GM19372 (cell line): ENCODE measurements around the gene NINJ2.

Source experiments
- ATAC-seq: cut with Tn5 transposase; IDR thresholded peaks from one replicate; pipeline ENCODE4 v1.9.1; 2021; ENCODE audit warnings: mild to moderate bottlenecking, low read depth, moderate library complexity; ENCODE audit not compliant: unreplicated experiment

Gene NINJ2

DNA sequence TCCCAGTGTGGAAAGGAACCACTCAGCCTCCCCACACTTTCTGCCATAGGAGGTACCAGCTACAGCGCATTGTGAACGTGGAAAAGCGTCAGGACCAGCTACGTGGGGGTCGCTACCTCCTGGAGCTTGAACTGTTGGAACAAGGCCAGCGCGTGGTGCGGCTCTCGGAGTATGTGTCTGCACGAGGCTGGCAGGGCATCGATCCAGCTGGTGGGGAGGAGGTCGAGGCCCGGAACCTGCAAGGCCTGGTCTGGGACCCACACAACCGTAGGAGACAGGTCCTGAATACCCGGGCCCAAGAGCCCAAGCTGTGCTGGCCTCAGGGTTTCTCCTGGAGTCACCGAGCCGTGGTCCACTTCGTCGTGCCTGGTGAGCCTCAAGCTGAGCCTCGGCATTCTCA lies 106.7 kb downstream of the NINJ2 start:
- no peak for ATAC-seq

DNA sequence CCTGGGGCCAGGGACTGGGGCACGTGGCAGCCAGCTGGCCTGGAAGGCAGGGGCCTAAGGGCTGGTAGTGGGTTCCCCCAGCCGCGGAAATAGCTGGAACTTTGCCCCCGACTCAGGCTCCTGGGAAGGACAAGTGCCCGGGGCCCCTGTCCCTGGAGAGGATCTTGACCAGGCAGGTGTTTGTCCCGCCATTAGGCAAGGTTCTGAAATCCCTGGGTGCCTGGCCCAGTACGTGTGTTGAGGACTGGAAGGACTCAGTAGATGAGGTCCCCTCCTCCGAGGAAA lies 109.3 kb downstream of the NINJ2 start:
- ATAC-seq, result no peak

DNA sequence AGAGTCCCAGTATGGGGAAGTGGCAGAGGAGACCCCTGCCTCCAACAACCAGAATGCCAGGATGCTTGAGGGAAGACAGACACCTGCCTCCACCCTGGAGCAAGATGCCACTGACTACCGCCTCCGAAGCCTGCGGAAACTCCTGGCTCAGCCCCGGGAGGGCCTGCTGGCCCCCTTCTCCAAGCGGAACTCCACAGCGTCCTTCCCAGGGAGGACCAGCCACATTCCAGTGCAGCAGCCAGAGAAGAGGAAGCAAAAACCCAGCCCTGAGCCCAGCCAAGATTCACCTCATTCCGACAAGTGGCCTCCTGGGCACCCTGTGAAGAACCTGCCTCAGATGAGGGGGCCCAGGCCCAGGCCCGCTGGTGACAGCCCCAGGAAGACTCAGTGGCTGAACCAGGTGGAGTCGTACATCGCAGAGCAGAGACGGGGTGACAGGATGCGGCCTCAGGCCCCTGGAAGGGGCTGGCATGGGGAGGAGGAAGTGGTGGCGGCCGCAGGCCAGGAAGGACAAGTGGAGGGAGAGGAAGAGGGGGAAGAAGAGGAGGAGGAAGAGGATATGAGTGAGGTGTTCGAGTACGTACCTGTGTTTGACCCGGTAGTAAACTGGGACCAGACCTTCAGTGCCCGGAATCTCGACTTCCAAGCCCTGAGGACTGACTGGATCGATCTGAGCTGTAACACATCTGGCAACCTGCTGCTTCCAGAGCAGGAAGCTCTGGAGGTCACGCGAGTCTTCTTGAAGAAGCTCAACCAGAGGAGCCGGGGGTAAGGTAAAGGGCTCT lies 109.8 kb downstream of the NINJ2 start:
- no peak for ATAC-seq

DNA sequence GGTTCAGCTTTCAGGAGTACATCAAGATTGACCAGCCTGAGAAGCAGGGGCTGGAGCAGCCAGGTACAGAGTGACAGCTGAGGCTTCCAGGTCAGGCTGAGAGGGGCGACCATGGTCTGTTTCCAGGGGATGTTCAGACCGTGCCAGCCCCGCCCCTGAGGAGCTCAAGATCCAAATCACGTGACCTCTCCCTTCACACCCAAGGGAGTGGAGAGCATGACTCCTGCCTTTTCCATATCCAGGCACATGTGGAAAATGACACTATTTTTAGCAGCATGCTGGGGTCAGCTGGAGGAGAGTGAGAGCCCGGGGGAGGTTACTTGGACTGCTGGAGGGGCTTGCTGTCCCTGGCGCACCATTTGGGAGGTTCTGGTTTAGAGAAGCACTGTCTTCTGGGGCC lies 110.8 kb downstream of the NINJ2 start:
- ATAC-seq, result no peak

DNA sequence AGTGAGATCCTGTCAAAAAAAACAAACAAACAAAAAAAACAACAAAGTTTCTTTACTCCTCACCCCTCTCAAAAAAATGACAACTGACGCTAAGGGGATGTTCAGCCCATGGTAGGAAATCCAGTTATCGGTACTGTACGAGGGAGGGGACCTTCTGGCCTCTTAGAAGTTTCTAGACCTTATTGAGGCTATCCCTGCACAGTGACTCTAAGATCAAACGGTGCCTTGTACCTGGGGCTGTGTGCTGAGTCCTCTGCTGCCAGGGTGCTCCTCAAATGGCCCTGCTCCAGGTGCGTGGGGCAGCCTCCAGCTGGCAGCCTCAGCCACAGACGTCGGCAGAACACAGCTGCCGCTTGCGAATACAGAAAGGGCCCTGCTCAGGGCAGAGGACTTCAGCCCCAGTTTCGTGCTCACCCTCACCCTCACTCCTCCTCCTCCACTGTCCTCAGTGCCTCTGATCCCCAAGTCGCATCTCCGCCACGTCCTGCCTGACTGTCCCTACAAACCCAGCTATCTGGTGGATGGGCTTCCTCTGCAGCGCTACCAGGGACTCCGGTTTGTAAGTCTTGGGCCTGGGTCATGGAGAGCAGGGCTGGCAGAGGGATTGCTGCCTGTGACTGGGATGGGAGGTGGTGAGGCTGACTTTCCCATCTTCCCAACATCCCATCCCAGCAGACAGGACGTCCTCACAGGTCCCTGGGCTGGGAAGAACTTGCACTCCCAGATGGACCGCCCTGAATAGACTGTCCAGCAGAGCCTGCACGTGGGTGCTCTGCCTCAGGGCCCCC lies 112.6 kb downstream of the NINJ2 start:
- ATAC-seq, result no peak

GRCh38 chr12:549476-550082 lies 113.7 kb downstream of the NINJ2 start:
- ATAC-seq, result no peak

GRCh38 chr12:547883-548470 lies 115.3 kb downstream of the NINJ2 start:
- no peak for ATAC-seq

- ATAC-seq, result no peak
Observed at GRCh38 chr12:546920-547845, 116.1 kb downstream of the NINJ2 start.

DNA sequence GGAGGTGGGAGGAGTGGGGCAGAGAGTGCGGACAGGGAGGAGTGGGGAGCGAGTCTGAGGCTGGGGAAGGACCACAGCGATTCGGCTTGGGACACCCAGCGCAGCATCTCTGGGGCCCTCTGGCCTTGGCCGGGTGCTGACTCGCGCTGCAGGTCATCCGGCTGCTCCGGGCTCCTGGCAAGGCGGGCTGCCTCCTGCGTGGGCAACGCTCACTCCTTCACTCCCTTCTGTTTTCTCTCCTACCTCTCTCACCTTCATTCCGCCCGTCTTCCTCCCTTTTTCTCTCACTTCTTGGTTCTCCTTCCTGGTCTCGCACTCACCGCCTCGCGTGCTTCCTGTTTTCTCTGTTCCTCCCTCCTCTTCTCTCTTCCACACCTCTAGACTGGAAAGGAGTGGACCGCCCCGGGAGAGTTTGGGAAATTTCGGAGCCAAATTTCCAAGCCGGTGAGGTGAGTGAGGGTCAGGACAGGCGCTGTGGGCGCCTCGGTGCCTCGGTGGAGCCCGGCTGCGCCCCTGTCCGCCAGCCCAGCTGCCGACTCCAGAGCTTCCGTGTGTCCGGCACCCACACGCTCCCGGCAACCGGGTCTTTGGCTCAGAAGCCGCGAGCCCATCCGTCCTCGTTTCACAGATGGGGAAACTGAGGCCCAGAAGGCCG lies 116.9 kb downstream of the NINJ2 start:
- no peak for ATAC-seq

GRCh38 chr12:545835-546234 lies 117.4 kb downstream of the NINJ2 start:
- ATAC-seq, result no peak

GRCh38 chr12:544941-545635 lies 118.2 kb downstream of the NINJ2 start:
- ATAC-seq, result no peak

DNA sequence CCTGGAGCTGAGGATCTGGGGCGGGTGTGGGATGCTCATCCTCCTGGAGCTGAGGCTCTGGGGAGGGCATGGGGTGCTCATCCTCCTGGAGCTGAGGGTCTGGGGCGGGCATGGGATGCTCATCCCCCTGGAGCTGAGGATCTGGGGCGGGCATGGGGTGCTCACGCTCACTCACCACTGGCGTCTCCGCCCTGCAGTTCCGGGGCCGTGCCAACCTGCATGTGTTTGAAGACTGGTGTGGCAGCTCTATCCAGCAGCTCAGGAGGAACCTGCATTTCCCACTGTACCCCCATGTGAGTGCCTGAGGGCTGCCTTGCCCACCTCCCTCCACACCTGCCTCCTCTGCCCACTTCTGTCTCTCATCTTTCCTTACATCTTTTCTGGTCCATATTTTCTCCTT lies 119.1 kb downstream of the NINJ2 start:
- no peak for ATAC-seq

DNA sequence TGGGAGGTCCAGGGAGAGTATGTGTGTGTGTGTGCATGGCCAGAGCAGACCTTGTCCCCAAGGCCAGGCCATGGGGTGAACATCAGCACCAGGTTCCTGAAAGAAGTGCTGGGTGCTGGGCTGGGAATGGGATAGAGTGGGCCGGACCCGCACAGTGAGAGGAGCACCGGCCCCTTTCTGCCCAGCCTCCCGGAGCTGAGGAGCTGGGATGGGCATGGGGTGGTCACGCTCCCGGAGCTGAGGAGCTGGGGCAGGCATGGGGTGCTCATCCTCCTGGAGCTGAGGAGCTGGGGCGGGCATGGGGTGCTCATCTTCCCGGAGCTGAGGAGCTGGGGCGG lies 120.2 kb downstream of the NINJ2 start:
- no peak for ATAC-seq

DNA sequence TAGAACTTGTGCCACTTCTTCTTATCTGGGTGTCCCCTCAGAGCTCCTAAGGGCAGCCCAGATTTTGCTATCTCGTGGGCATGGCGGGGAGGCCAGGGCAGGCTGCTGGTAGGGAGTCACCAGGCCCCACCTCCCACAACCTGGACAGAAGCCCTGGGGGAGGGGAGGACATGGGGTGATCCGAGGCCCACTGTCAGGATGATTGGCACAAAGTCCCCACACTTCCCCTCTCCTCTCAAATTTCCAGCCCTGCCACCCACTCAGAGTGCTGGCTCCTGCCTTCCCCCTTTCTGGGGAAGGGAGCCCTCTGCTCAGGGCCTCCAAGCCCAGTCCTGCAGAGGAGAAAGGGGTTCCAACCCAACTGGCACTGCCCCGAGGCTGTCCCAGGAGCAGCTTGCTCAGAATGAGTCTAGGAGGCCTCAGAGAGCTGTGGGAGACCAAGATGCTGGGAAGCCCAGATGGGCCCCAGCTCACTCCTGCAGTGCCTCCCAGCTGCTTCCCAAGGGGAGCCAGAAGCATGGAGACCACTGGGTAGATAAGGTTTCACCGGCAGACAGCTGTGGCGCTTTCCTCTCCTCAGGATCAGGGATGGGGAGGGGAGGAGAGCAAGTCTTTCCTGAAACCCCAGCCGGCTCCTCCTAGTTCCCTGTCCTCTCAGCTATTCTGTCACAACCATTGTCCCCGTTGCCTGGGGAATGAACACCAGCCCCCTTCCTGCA lies 120.7 kb downstream of the NINJ2 start:
- no peak for ATAC-seq

DNA sequence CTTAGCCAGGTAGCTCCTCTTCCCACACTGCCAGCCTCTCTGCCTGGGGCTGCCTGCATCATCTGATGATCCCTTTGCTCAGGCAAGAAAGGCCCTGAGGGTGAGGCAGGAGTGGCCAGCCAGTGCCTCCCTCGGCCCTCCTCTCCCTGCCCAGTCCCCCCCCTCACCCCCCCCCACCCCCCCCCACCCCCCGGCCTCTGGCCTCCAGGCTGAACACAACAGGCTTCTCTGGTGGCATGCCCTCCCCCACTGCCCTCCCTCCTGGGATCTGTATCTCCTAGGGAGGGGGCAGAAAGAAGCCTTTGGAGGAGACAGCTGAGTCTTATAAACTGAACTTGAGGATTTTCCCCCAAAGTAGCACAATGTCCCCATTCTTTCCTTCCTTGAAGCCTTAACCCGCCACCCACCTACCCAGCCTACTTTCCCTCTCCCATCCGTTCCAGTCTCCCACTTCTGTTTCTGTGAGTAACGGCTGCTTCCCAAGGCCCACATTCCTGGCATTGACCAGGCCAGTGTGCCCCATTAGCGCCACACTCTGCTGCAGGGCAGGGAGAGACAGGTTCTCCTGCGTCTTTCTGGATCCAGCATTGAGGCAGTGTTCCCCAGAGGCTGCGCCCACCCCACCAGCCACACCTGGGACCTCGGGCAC lies 121.4 kb downstream of the NINJ2 start:
- ATAC-seq, result no peak

DNA sequence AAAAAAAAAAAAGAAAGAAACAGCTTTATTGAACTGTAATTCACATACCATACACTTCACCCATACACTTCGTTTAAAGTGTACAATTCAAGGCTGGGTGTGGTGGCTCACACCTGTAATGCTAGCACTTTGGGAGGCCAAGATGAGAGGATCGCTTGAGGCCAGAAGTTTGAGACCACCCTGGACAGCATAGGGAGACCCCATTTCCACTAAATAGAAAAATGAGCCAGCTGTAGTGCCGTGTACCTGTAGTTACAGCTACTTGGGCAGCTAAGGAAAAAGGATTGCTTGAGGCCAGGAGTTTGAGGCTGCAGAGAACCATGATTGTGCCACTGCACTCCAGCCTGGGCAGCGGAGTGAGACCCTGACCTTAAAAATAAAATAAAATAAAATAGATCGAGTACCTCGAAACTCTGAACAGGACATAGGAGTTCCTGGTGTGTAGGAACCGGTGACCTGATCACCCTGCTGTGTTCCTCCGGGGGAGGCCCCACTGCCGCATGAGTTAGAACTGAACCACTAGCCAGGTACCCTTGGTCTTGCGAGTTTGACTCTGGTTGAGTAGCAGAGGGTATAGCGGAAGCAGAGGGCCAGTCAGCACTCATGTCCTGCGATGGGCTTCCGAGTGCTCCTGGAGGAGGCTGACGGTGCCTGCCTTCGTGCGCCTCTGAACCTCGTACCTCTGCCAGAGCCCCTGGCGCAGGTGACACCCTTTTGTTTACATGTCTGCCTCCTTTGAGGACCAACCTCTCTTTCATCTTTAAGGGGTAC lies 123.5 kb downstream of the NINJ2 start:
- ATAC-seq, result no peak

DNA sequence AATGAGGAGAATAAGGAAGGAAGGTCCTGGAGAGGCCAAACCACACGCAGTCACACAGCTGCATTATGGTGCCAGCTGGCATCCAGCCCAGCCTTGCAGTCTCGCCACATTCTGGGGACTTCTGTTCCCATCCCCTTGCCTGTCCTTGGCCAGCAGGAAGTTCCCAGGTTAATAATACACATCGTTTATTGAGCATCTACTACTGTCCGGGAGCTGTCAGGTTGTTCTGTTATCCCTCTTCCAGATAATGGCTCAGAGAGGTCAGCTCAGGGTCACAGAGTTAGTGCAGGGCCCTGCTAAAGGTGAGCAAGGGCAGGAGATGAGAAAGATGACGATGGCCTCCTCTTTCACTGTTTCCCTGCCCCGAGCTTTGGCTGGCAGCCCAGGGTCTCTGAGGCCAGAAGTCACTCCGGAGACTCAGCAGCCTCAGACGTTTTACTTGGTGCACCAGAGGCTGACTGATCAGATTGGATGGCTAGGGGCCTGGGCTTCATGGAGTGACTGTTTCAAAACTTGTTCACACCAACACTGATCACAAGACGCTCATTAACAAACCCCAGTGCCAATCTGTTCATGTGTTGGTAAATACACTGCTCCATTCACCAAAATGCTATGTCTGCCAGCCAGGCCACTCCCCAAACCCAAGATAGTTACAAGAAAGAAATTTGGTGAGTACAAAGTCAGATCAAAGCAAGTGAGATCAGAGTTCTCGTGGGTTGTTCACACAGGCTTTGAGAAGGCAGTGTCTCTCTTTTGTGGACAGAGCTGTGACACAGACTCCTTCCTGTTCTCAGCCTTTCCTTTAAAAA lies 124.3 kb downstream of the NINJ2 start:
- ATAC-seq, result no peak
